ENCODE results near the gene SFRP5. TPM values are rescaled to one million over a fixed set of nuclear protein-coding genes. Genes with fewer than 3 reads are reported as not detected.

The SFRP5 gene, protein sequence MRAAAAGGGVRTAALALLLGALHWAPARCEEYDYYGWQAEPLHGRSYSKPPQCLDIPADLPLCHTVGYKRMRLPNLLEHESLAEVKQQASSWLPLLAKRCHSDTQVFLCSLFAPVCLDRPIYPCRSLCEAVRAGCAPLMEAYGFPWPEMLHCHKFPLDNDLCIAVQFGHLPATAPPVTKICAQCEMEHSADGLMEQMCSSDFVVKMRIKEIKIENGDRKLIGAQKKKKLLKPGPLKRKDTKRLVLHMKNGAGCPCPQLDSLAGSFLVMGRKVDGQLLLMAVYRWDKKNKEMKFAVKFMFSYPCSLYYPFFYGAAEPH
- total RNA-seq, result 0.91 and 1.4 TPM in 2 replicates
- 0.58 TPM for polyA plus RNA-seq (2012)

DNA sequence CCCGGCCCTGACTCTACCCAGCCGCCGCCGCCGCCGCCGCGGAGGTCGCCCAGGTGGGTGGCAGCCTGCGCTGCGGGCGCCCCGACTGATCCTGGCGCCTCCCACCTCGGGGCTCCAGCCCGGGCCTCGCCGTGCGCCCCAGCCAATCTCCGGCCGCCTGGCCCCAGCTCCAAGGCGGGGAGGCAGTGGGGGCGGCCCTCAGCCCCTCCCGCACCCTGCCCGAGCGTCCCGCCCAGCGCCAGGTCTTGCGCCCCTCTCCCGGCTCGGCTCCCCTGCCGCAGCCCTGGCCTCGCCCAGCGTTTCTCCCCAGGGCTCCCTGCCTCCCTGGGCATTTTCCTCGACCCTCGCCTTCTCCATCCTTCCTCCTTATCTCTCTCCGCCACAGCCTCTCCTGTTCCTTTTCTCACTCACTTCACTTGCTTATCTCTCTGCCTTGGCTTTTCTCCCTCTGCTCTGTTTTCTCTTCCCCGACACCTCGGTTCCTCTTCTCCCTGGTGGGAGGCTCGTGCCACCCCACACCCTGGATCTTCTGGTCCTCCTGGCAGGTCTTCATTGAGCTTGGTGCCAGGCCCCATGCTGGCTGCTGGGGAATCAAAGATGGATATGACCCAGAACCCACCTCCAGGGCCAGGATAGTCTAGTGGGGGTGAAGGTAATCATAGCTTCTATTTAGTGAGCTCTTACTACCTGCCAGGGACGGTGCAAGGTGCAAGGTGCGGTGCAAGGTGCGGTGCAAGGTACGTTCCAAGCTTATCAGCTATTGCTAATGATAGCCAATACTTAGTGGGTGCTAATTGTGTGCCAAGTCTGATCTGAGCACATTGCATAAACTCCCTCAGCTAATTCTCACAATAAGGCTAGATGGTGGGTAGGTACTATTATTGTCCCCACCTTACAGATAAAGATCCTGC lies at the start of gene SFRP5:
SFRP5 (minus strand) TSS at position 87 of the 911 bp plus-strand sequence. CDS start 166 bp downstream, outside the sequence.
- no peak for DNase-seq (ENCODE audit: low read depth)

DNA sequence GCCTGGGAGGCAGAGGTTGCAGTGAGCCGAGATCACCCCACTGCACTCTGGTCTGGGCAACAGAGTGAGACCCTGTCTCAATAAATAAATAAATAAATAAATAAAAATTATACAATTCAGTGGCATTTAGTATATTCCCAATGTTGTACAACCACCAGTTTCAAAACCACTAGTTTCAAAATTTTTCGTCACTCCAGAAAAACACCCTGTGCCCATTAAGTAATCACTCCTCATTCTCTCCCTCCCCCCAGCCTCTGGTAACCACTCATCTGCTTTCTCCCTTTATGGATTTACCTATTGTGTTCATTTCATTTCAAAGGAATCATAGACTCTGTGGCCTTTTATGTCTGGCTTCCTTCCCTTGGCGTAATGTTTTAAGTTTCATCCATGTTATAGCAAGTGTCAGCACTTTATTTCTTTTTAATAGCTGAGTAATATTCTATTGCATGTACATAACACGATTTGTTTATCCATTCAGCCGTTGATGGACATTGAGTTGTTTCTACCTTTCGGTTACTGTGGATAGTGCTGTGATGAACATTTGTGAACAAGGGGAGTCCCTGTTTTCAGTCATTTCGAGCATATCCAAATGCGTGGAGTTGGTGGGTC lies 48.4 kb upstream of the SFRP5 start:
- no peak for DNase-seq (ENCODE audit: low read depth)

DNA sequence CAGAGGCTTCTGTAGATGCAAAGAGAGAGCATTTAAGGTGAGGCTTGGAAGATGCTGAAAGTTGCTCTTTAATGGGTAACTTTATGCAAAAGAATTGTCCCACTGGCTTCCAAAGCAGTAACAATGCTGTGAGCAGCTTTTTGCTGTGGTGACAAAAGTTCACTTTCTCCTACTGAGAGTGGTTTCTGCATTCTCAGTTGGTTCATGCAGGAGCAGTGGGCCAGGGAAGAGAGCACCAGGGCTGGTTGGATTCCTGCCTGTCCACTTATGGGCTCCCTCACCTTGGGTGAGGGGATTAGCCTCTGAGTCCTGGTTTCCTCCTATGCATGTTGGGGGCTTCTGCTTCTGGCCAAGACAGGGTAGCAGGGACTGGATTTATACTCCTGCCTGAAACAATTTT lies 46.8 kb upstream of the SFRP5 start:
- DNase-seq (ENCODE audit: low read depth), result no peak

DNA sequence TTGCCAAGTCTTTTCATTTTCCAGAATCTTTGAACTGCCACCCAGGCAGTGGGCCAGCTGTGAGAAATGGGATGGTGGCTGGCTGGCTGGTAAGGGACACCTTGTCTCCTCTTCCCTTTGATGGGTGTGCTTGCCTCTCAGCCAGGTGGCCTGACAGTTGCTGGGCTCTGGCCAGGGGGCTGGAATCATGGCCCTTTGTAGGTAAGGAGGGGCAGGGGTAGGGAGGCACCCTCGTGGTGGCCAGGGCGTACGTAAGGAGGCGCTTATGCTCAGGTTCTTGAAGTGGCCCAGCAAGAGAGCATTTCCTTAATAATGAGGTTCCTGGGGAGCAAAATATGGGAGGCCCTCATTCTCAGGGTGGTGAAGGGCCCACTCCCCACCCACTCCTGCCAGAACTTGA lies 44.8 kb upstream of the SFRP5 start:
- DNase-seq (ENCODE audit: low read depth), result no peak

DNA sequence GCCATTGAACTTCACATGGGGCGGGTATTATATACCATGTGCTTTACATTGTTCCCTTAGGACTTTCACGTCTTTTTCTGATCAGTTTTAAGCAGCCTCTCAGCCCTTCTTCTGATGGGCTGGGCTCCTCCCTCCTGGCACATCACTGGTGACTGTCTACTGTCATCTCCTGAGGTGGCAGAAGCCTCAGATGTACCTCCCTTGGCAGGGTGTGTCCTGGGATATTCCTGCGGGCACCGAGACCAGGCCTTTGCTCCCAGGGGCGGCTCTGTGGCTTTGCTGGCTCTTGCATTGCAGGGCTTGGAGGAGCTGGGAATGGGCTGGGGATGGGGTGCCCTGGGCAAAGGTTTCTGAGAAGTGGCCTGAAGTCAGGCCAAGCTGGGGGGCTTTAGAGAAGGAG lies 43.2 kb upstream of the SFRP5 start:
- no peak for DNase-seq (ENCODE audit: low read depth)

DNA sequence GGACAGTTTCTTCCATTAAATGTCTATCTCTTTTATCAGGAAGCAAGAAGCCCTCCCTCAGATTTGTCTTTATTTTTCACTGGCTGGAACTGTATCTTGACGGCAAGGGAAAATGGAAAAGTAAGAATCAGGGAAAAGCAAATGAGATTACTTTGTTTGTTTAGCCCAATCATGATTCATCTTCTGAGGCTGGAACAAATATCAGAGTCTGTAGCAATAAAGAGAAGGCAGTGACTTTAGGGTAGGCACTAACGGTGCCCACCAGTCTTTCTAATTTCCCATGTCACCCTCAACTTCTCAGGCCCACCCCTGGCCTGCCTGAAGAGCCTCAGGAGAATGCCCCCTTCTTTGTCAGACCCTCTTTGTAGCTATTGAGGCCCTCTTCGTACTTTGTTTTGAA lies 41.5 kb upstream of the SFRP5 start:
- DNase-seq (ENCODE audit: low read depth), result no peak

DNA sequence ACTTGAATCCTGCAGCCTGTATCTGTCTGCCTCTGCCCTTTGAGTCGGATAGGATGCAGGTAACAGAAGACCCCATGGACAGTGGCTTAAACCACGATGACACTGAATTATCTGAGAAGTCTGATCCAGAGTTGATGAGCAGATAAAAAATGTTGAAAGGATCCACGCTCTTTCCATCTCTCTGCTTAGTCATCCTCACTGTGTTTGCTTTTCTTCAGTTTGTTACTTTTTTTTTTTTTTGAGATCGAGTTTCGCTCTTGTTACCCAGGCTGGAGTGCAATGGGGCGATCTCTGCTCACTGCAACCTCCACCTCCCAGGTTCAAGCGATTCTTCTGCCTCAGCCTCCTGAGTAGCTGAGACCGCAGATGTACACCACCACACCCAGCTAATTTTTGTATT lies 40.9 kb upstream of the SFRP5 start:
- no peak for DNase-seq (ENCODE audit: low read depth)

DNA sequence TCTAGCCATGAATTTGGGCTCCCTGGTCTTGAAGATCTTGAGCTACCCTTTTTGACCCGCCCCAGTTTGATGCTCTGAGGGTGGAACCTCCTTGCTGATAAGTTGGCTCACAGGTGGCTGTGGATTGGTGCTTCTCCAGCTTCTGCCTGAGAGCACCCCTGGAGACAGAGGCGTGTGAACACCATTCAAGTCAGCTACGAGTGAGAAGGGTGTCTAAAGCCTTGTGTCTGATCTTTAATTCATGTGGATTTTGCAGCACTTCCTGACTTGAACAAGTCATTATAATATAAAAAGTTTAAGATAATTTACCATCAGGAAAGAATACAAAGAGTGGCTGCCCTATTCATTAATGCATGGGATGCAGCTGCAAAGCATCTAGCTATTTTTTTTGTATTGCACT lies 40.2 kb upstream of the SFRP5 start:
- DNase-seq (ENCODE audit: low read depth), result no peak

DNA sequence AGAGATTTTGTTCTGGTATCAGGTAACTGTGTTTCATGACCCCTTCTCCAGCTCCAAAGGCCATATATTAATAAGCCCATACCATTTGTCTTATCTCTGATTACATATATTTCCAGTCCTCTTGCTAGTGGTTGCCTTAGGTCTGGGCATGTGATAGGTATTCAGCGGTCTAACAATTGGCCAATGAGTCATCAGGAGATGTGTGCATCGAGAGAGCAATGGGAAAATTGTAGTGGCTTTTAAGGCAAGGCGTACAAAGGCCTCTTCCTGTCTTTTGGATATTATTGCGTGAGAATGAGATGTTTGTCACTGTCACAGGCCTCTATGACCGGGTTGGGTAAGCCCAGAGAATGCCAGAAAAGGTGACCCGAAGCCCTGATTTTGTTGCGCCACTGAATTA lies 38.6 kb upstream of the SFRP5 start:
- no peak for DNase-seq (ENCODE audit: low read depth)

DNA sequence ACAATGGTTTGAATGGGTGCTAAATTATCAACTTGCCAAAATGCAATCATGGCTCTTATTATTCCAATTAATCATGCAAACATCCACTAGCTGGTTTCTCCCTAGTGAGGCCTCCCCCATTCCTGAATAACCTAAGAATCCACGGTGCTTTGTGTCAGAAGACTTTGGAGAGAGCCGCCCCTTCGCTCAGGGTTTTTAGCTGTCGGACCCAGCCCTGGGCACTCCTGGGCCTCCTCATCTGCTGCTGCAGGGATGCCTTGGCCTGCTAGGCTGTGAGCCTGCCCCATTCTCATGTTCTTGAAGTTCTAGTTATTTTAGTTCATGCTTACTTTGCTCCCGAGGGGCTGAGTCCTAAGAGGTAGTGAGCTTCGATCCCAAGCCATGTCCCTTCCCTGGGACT lies 34.1 kb upstream of the SFRP5 start:
- no peak for DNase-seq (ENCODE audit: low read depth)

DNA sequence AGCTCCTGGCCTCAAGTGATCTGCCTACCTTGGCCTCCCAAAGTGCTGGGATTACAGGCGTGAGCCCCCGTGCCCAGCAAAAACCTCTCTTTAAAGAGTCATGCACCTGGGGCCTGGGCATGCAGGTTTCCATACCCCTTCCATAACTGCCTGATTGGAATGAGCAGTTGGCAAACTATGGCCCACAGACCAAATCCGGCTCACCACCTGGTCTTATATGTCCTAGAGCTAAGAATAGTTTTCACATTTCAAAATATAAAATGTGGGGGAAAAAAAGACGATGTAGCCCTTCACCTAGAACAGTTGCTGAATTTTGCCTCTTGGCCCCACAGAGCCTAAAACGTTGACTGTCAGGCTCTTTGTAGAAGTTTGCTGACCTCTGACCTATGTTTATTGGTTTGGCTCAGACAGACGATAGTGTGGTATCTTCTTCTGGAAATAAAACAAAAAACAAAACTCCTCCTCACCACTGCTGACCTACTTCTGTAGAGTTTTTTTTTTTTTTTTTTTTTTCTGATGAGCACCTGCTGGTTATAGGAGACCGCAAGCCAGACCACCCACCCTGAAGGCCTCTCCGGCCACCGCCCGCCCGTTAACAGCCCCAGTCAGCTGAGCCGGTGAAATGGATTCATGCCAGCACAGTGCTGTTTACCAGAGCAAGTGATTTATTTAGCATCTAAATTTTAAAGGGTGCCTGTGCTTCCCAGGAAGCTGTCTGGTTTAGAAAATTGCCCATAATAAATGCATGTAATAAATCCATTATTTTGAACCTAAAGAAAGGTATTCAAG lies 33.5 kb upstream of the SFRP5 start:
- no peak for DNase-seq (ENCODE audit: low read depth)

DNA sequence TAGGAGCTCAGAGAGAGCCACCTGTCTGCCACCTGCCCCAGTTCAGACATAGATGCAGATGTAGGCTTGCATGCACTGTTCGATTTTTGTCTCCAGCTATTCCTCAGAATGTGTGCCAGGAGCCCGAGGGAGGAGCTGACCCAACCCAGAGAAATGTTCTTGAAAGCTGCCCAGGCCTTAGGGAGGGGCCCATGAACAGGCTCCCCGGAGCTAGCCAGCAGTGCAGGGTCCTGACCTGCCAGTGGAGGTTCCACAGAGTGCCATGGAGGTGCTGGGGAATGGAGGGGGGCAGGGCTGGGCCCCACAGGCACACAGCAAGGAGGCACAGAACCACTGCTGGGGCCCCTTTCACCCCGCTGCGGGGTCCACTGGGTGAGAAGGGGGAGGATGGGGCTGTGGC lies 29.6 kb upstream of the SFRP5 start:
- no peak for DNase-seq (ENCODE audit: low read depth)

DNA sequence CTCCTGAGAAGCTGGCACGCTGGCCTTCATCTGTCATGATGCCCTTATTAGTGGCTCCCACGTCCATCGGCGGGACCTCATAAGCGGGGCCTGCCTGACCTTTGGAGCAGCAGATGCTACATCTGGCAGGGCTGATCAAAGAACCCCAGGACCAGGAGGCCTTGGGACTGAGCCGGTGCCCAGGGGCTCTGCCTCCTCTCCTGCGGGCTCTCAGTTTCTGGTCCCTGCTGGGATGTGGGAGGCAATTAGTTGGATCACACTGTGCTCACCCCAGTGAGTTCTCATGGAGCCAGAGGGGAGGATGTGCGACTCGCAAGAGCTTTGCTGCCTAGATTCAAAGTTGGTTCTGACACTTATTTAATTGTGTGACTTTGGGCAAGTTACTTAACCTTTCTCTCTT lies 28.7 kb upstream of the SFRP5 start:
- no peak for DNase-seq (ENCODE audit: low read depth)

DNA sequence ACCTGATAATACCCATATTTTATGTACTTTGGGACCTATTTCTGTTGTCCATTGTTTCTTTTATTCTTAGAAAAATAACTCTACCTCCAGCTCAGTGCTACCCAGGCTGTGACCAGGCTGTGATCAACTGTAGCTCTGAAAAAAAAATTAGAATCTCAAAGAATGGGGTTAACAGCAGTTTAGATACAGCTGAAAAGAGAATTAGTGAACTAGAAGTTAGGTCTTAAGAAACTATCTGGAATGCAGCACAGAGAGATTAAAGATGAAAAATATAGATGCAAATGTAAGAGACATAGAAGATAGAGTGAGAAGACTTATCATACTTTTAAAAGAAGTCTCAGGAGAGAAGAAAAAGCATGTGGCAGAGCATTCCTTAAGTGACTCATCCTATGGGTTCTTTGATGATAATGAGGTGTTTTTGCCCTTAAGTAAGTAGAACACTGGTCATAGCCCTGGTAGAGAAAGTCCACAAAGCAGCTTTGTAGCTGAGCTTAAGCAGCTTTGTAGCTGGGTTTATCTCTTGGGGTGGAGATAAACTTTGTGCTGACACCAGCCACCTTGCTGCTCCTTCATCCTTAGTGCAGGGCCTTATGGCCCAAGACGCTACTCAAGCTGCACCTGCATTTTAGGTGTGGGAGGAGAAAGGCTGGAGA lies 27.3 kb upstream of the SFRP5 start:
- DNase-seq (ENCODE audit: low read depth), result no peak

DNA sequence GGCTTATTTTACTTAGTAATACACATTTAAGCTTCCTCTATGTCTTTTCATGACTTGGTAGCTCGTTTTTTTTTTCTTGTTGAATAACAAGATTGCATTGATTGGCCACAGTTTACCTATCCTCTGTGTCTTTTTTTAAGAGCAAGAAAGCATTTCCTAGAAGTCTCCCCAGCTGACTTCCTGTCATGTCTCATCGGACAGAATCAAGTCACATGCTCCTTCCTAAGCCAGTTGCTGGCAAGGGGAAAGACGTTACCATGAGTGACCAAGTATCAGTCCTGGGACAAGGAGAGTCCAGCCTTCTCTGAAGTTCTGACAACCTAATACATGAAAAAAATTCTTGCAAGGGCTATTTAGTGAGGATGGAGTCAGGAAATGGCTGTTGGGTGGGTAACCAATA lies 24.9 kb upstream of the SFRP5 start:
- no peak for DNase-seq (ENCODE audit: low read depth)

DNA sequence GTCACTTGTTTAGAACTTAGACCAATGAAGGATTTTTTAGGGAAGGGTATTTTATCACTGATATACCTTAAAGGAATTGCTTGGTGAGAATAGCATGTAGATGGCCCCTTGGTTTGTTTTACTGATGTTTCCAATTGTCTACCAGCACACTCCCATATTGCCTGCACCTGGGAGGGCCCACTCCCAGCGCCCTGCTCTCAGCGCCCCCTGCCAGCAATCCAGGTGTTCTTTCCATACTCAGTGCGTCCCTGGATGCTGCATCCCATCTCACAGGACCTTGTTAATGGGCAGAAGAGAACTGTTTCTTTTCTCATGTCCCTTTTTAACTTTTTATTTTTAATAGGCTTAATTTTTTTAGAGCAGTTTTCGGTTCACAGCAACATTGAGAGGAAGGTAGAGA lies 24.1 kb upstream of the SFRP5 start:
- DNase-seq (ENCODE audit: low read depth), result no peak

DNA sequence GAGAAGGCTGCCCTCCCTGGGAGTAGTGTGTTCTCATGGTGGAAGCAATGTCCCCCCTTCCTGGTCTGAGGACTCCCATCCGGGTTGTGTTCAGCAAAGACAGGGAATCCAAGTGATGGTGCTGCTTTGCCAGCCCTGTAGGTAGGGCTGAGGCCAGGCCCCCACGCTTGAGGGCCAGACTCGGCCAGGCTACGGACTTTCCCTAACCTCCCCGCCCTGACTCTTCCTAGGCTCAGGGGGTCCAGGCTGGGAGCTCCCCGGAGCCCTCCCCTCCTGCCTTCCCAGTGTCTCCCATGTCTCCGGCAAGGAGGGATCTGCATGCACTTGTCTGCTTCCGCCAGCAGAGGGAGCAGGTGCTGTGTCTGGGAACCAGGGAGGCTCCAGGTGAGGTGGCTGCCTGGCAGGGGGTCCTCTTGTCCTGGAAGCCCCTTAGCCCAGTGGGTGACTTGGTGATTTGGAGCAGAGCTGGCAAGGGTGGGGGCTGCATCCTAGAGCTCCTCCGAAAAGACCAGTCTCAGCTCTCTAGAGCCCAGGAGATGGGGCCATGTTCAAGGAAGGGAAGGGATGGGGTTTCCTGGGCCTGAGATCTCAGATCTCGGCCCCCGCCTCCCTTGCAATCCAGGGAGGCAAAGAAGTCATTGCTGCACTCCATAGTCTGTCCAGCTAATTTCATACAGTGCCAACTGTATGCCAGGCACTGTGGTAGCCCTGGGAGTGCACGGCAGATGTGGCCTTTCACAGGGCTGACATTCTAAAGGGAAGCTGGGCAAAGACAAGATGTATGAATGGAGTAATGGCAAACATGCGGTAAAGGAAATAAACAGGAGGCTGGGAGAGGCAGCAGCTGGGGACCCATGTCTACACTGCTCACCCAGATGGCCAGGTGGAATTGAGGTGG lies 20.3 kb upstream of the SFRP5 start:
- DNase-seq (ENCODE audit: low read depth), result peak; percentile 69

DNA sequence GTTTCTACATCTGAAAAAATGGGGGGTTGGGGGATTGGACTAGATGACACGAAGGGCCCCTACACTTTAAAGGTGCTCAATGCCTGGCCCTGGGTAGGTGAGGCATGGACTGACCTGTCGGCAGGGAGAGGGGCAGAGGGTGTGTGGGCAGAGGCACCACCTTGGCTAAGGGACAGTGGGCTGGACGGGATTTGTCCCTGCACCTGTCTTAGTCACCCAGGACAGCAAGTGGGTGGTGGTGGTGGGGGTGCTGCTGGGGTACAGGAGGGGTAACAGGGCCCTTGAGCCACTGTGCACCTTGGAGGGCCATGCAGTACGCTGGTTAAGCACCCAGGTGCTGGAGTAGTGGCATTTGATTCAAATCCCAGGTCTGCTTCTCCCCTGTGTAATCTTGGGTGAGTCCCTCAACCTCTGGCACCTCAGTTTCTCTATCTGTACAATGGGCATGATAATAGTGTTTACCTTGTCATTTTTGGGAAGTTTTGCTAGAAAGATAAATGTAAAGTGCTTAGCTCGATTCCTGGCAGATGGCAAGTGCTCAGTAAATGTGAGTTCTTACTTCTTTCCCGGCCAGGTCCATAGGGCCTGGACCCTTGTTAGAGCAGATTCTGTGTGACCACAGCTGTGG lies 18.1 kb upstream of the SFRP5 start:
- DNase-seq (ENCODE audit: low read depth), result no peak

Data from myocyte (in vitro differentiated cells).